ENCODE data around the gene RUNDC1. TPM values are rescaled to one million over a fixed set of nuclear protein-coding genes. Genes with fewer than 3 reads are reported as not detected.

Gene RUNDC1
- polyA plus RNA-seq, 1 donor: 14.2 TPM

- H3K9me3 ChIP-seq (ENCODE audit: control insufficient read depth, low read depth, low read length): no peaks in the 10 kb centered on the region
- H3K4me1 ChIP-seq (ENCODE audit: control insufficient read depth, insufficient read depth, low read length): peaks cover 9% of the 10 kb centered on the region
- no peak overlapping the region for H3K4me3 ChIP-seq (ENCODE audit: low read length)
- H3K27ac ChIP-seq (ENCODE audit: low read length): no peak overlapping the region
- DNase-seq: no peak
- WGBS (ENCODE audit: insufficient coverage, low lambda C conversion rate): no CpG with 5 or more reads among the region's 16 CpGs
- no peaks in the 10 kb centered on the region for H3K36me3 ChIP-seq (ENCODE audit: control insufficient read depth, insufficient read depth, low read length)
- no peaks in the 10 kb centered on the region for H3K27me3 ChIP-seq (ENCODE audit: control insufficient read depth, insufficient read depth, low read length)
These were observed 45.6 kb downstream of the RUNDC1 start for GRCh38 chr17:43025766-43026537.

GRCh38 chr17:43026595-43026994 is 46.2 kb downstream of the RUNDC1 start:
- no peaks in the 10 kb centered on the region for H3K9me3 ChIP-seq (ENCODE audit: control insufficient read depth, low read depth, low read length)
- H3K36me3 ChIP-seq (ENCODE audit: control insufficient read depth, insufficient read depth, low read length): no peaks in the 10 kb centered on the region
- no peak for DNase-seq
- H3K27me3 ChIP-seq (ENCODE audit: control insufficient read depth, insufficient read depth, low read length): no peaks in the 10 kb centered on the region
- H3K27ac ChIP-seq (ENCODE audit: low read length): no peak overlapping the region
- no CpG with 5 or more reads among the region's 5 CpGs for WGBS (ENCODE audit: insufficient coverage, low lambda C conversion rate)
- peaks cover 9% of the 10 kb centered on the region for H3K4me1 ChIP-seq (ENCODE audit: control insufficient read depth, insufficient read depth, low read length)
- no peak overlapping the region for H3K4me3 ChIP-seq (ENCODE audit: low read length)

- no peaks in the 10 kb centered on the region for H3K36me3 ChIP-seq (ENCODE audit: control insufficient read depth, insufficient read depth, low read length)
- WGBS (ENCODE audit: insufficient coverage, low lambda C conversion rate): no CpG with 5 or more reads among the region's 9 CpGs
- peaks cover 8% of the 10 kb centered on the region for H3K4me1 ChIP-seq (ENCODE audit: control insufficient read depth, insufficient read depth, low read length)
- no peaks in the 10 kb centered on the region for H3K9me3 ChIP-seq (ENCODE audit: control insufficient read depth, low read depth, low read length)
- no peak overlapping the region for H3K4me3 ChIP-seq (ENCODE audit: low read length)
- DNase-seq: no peak
- H3K27ac ChIP-seq (ENCODE audit: low read length): no peak overlapping the region
- no peaks in the 10 kb centered on the region for H3K27me3 ChIP-seq (ENCODE audit: control insufficient read depth, insufficient read depth, low read length)
These were observed 47.0 kb downstream of the RUNDC1 start for GRCh38 chr17:43027091-43028032.

GRCh38 chr17:43028221-43028861 is 48.0 kb downstream of the RUNDC1 start:
- no peak overlapping the region for H3K4me3 ChIP-seq (ENCODE audit: low read length)
- no peaks in the 10 kb centered on the region for H3K27me3 ChIP-seq (ENCODE audit: control insufficient read depth, insufficient read depth, low read length)
- no peak overlapping the region for H3K27ac ChIP-seq (ENCODE audit: low read length)
- peaks cover 6% of the 10 kb centered on the region for H3K4me1 ChIP-seq (ENCODE audit: control insufficient read depth, insufficient read depth, low read length)
- no peak for DNase-seq
- no CpG with 5 or more reads among the region's 17 CpGs for WGBS (ENCODE audit: insufficient coverage, low lambda C conversion rate)
- no peaks in the 10 kb centered on the region for H3K36me3 ChIP-seq (ENCODE audit: control insufficient read depth, insufficient read depth, low read length)
- no peaks in the 10 kb centered on the region for H3K9me3 ChIP-seq (ENCODE audit: control insufficient read depth, low read depth, low read length)

- Histone ChIP-seq H3K27ac (ENCODE audit: low read length) (no peak overlapping the region), H3K4me3 (ENCODE audit: low read length) (no peak overlapping the region), H3K9me3 (ENCODE audit: control insufficient read depth, low read depth, low read length) (no peaks in the 10 kb centered on the region), H3K27me3 (ENCODE audit: control insufficient read depth, insufficient read depth, low read length) (no peaks in the 10 kb centered on the region), H3K36me3 (ENCODE audit: control insufficient read depth, insufficient read depth, low read length) (no peaks in the 10 kb centered on the region), H3K4me1 (ENCODE audit: control insufficient read depth, insufficient read depth, low read length) (no peaks in the 10 kb centered on the region)
- no CpG with 5 or more reads among the region's 6 CpGs for WGBS (ENCODE audit: insufficient coverage, low lambda C conversion rate)
- DNase-seq: no peak
These were observed 49.9 kb downstream of the RUNDC1 start for GRCh38 chr17:43030137-43030767.

GRCh38 chr17:43031666-43032065 is 51.3 kb downstream of the RUNDC1 start:
- H3K36me3 ChIP-seq (ENCODE audit: control insufficient read depth, insufficient read depth, low read length): no peaks in the 10 kb centered on the region
- H3K4me1 ChIP-seq (ENCODE audit: control insufficient read depth, insufficient read depth, low read length): no peaks in the 10 kb centered on the region
- no CpG with 5 or more reads among the region's 3 CpGs for WGBS (ENCODE audit: insufficient coverage, low lambda C conversion rate)
- no peak for DNase-seq
- no peak overlapping the region for H3K4me3 ChIP-seq (ENCODE audit: low read length)
- no peak overlapping the region for H3K27ac ChIP-seq (ENCODE audit: low read length)
- no peaks in the 10 kb centered on the region for H3K9me3 ChIP-seq (ENCODE audit: control insufficient read depth, low read depth, low read length)
- no peaks in the 10 kb centered on the region for H3K27me3 ChIP-seq (ENCODE audit: control insufficient read depth, insufficient read depth, low read length)

GRCh38 chr17:43033948-43034881 is 53.9 kb downstream of the RUNDC1 start:
- peak overlapping the region; percentile 19 for H3K27ac ChIP-seq (ENCODE audit: low read length)
- DNase-seq: no peak
- H3K36me3 ChIP-seq (ENCODE audit: control insufficient read depth, insufficient read depth, low read length): no peaks in the 10 kb centered on the region
- no peaks in the 10 kb centered on the region for H3K4me1 ChIP-seq (ENCODE audit: control insufficient read depth, insufficient read depth, low read length)
- no CpG with 5 or more reads among the region's 12 CpGs for WGBS (ENCODE audit: insufficient coverage, low lambda C conversion rate)
- no peaks in the 10 kb centered on the region for H3K27me3 ChIP-seq (ENCODE audit: control insufficient read depth, insufficient read depth, low read length)
- no peak overlapping the region for H3K4me3 ChIP-seq (ENCODE audit: low read length)
- no peaks in the 10 kb centered on the region for H3K9me3 ChIP-seq (ENCODE audit: control insufficient read depth, low read depth, low read length)

- WGBS (ENCODE audit: insufficient coverage, low lambda C conversion rate): no CpG with 5 or more reads among the region's 3 CpGs
- DNase-seq: no peak
- no peaks in the 10 kb centered on the region for H3K36me3 ChIP-seq (ENCODE audit: control insufficient read depth, insufficient read depth, low read length)
These were observed 54.5 kb downstream of the RUNDC1 start for GRCh38 chr17:43034894-43035293.

GRCh38 chr17:43039646-43040045 is 59.3 kb downstream of the RUNDC1 start:
- H3K9me3 ChIP-seq (ENCODE audit: control insufficient read depth, low read depth, low read length): no peaks in the 10 kb centered on the region
- H3K4me3 ChIP-seq (ENCODE audit: low read length): no peak overlapping the region
- no peaks in the 10 kb centered on the region for H3K27me3 ChIP-seq (ENCODE audit: control insufficient read depth, insufficient read depth, low read length)
- no peaks in the 10 kb centered on the region for H3K4me1 ChIP-seq (ENCODE audit: control insufficient read depth, insufficient read depth, low read length)
- no peaks in the 10 kb centered on the region for H3K36me3 ChIP-seq (ENCODE audit: control insufficient read depth, insufficient read depth, low read length)
- DNase-seq: no peak
- H3K27ac ChIP-seq (ENCODE audit: low read length): no peak overlapping the region
- no CpG with 5 or more reads among the region's 2 CpGs for WGBS (ENCODE audit: insufficient coverage, low lambda C conversion rate)

More at GRCh38 chr17:43034894-43035293, 54.5 kb downstream of the RUNDC1 start:
- Histone ChIP-seq H3K9me3 (ENCODE audit: control insufficient read depth, low read depth, low read length) (no peaks in the 10 kb centered on the region), H3K27me3 (ENCODE audit: control insufficient read depth, insufficient read depth, low read length) (no peaks in the 10 kb centered on the region), H3K4me3 (ENCODE audit: low read length) (no peak overlapping the region), H3K27ac (ENCODE audit: low read length) (no peak overlapping the region), H3K4me1 (ENCODE audit: control insufficient read depth, insufficient read depth, low read length) (no peaks in the 10 kb centered on the region)
